Amniotic stem cell (primary cell): ENCODE data around the gene TBC1D22A.

Source experiments
- DNase-seq: peaks from one replicate; lab custom pipeline; 2025; lab: John Stamatoyannopoulos, UW

The TBC1D22A gene

DNA sequence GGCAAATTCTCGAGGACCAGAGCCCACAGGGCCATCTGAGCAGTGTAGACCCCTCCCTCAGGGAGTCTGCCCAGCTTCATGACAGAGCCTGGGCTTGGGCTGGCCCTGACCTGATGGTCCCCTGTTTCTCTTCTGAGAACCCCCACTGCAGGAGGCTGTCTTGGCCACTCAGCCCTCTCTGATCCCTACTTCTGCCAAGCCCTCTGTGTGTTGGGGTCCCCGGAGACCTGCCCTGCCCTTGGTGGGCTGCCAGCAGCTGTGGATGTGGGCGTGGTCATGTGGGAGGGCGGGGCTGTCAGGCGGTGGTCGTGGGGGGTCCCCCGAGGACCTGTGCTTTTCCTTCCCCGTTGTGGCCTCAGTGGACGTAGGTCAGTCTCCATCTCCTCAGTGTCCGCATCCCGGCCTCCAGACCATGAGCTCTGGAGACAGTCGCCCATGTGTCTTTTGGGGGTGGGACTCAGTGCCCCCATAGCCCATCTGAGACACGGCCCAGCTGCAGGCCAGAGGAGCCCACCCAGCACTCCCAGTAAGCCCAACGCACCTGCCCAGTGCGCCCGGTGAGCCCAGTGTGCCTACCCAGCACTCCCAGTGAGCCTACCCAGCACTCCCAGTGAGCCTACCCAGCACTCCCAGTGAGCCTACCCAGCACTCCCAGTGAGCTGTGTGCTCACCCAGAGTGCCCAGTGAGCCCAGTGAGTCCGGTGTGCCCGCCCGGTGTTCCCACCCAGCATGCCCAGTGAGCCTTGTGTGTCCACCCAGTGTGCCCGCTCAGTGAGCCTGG is 409.2 kb downstream of the TBC1D22A start:
- DNase-seq, result no peak

DNA sequence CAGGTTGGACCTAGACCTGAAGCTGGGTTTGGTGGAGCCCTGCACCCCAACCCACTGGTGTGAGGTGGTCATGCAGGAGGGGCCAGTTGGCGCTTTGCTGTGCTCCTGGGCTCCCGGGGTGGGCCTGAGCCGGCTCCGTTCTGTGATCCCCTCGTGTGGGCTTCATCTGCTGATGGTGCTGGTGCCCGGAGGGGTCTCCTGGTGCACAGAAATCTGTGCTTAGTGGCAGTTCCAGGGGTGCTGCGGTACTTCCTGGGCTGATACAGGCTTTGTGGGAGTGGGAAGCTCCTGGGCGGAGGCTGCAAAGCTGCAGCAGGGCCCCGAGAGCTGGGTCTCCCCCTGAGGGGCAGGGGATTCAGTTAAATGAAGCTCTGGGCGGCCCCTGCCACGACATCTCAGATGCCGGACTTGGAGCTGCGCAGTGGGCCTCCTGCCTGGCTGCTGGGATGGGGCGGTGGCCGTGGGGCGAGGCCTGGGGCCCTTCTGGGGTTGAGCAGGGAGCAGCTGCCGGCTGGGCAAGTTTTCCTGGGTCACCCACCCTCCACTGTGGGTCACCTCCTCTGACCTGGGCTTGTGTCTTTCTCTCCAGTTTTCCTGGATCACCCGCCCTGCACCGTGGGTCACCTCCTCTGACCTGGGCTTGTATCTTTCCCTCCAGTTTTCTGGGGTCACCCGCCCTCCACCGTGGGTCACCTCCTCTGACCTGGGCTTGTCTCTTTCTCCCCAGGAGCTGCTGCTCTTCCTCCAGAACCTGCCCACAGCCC is 410.5 kb downstream of the TBC1D22A start:
- no peak for DNase-seq

DNA sequence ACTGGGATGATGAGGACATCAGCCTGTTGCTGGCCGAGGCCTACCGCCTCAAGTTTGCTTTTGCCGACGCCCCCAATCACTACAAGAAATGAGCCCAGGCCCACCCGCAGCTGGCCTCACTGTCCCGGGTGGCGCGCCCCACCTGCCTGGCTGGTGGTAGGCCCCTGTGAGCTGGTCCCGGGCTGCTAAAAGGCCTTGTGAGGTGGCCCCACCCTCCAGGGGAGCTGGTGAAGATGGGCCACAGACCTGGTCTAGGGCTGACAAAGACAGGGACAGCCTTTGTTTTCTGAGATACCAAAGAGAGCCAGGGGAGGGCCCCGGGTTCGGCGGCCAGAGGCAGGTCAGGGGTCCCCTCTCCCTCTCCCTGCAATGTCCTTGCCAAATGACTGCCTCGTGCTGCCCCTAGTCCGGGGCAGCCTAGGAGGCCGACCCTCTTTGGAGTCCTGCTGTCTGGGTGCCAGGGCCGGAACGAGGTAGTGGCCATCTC is 411.1 kb downstream of the TBC1D22A start:
- no peak for DNase-seq

DNA sequence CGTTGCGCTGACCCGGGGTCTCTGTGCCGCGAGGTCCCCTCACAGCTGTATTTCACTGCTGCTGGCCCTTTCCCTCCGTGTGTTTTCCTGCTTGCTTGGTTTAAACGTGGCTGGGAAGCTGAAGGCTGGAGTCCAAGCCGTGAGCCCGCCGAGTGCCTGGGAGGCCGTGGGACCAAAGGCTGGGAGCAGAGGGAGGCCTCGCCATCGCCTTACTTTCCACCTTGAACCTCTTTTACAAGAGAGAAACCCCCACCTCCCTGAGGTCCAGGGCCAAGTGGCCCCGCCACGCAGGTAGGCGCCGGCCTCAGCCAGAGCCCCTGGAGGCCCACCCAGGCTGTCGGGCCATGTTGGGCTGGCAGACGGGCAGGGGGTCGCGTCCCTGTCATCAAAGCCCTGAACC is 411.6 kb downstream of the TBC1D22A start:
- no peak for DNase-seq

- no peak for DNase-seq
Measured at GRCh38 chr22:47174671-47175112, 412.2 kb downstream of the TBC1D22A start.

DNA sequence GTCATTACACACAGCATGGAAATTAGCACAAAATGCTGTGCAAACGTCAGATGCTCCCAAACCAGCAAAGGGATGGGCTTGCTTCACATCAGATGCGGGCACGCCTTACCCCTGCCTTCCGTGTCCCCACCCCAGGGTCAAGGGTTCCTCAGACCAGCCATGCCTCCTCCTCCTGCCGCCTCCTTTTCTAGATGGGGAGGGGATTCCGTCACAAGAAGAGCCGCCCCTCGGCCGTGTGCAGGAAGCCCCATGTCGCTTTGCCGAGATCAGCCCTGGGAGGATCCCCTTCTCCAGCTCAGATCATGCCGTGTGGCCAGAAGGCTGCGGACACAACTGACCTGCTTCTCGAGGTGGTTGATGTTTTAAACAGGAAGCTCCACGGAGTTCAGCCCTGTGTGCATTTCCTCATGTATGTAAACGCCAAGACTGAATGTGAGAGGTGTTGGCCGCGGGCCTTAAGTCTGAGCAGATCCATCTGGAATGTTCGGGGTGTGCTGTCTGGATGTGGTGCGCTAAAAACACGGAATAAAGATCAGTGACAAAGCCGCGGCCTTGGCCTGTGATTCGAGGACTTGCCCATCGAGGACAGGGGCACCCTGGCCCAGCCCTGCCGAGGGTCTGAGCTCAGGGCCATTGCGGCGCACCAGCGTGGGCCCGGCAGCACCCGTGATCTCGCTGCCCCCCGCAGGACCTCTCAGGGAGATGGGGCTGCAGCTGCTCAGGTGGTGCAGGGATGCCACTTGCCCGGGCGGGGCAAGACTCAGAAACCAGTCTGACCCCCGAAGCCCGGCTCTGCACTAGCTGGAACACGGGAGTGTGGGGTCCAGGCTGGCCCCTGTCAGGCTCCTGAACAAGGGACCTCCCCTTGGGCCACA is 412.9 kb downstream of the TBC1D22A start:
- no peak for DNase-seq

DNA sequence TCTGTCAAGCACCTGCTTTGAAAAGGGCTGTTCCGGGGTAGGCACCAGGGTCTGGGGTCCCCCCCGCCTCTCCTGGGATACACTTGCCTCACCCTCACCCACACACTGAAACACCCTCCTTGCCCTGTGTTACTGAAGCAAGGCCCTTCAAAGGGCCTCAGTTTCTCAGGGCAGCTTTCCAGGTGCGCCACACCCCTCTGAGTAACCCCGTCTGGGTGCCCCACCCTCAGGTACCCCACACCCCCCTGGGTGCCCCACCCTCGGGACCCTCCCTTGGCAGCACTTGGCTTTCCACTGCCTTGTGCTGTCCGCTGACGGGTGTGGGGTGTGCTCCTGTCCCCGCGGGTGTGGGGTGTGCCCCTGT is 413.6 kb downstream of the TBC1D22A start:
- no peak for DNase-seq

- DNase-seq, result no peak
Measured at GRCh38 chr22:47176573-47177333, 414.3 kb downstream of the TBC1D22A start.

- DNase-seq, result no peak
Measured at GRCh38 chr22:47177334-47177815, 414.9 kb downstream of the TBC1D22A start.

GRCh38 chr22:47178339-47178738 is 415.9 kb downstream of the TBC1D22A start:
- DNase-seq, result no peak

GRCh38 chr22:47180796-47181195 is 418.3 kb downstream of the TBC1D22A start:
- DNase-seq, result no peak

- no peak for DNase-seq
Measured at GRCh38 chr22:47187176-47187957, 424.9 kb downstream of the TBC1D22A start.

- no peak for DNase-seq
Measured at GRCh38 chr22:47188261-47189055, 426.0 kb downstream of the TBC1D22A start.

DNA sequence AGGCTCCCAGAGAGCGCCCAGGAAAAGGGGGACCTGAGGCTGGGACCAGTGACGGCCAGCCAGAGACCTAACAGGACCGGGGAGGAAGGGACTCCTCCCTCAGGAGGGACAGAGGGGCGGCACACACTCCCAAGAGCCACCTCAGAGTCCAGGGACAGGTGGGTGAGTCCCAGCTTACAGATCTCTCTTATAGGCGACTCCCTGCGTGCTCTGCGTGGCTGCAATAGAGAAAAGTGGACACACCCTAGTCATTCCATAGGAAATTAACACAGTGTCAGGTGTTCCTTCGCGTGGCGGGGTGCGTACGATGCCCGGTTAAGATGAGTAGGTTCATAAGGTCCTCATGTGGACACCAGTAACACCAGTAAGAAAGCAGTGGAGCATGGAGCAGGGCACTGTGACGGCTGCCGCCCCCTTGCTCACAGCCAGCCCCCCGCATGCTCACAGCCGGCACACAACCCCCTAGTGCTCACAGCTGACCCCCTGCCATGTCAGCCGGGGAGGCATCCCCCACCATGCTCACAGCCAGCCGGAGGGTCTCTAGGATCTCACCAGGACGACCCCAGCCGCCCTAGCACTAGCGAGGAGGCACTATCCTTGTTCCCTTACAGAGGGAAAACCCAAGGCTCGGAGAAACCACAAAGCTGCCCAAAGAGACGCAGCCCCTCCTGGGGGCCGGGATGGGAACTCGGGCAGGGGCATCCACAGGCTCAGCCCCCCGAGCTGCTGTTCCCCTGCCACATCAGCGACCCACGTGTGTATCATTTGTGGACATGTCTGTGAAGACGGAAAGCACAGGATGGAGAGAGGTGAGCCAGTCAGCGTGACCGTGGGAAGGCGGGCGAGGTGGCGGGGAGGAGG is 426.8 kb downstream of the TBC1D22A start:
- DNase-seq, result no peak

DNA sequence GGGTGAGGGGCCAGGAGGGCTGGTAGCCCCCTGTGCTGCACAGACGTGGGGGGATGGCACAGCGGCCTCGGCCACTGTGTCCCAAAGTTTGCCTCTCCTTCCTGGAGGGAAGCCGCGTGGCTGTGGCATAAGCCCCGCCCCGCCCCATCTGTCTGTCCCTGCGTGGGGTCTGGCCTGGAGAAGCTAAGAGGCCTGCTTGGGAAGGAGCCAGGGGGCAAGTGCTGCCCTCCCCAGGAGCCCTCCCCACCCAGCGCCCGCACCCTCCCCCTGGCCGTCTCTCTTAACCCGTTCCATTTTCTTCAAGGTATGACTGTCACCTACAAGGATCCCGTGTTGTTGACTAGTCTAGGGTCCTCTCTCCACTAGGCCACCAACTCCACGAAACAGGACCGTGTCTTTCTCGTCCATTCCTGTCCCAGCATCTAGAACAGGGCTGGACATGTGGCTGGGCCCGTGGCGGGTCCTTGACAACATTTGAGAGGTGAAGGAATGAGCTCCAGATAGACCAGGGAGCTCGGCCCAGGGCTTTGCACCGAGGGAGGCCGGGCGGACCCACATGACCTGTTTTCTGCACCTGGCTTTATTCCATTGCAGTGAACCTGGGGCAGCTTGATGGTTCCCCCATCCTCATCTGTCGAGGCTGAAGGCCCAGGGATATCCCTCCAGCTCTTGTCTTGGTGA is 428.0 kb downstream of the TBC1D22A start:
- DNase-seq, result no peak

DNA sequence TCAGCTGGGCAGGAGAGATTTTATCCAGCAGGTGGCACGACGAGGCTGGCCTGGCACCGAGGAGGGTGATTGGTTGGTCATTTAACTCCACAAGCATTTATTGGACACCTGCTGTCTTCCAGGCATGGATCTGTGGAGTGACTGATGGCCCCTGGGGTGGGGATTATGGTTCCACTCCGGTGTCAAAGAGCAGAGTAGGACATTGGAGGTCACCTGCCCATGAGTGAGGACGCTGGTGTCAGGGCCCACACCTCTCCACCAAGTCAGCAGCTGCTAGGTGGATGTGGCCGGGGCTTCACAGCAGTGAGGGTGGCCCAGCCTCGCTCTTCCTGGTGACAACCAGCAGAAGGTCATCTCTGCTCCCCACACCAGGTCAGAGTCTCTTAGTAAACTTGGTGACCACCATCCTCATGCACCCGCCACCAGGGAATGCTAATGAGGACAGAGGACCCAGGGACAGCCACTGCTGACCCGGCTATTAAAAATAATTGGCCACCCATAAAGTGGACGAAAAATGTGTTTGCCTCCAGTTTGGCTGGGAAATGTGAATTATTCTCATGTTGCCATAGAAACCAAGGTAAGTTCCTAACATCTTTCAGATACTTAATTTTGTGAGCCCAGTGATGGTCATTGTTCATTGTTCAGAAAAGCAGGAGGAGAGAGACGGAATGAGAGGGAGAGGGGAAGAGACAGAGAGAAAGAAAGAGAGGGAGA is 428.7 kb downstream of the TBC1D22A start:
- no peak for DNase-seq
